ENCODE data around the gene PPP2R5C. TPM values are rescaled to one million over a fixed set of nuclear protein-coding genes. Genes with fewer than 3 reads are reported as not detected.
A peak's percentile ranks its signal among the peaks of the same experiment; 100 is the strongest.

PPP2R5C gene
- total RNA-seq, 1 experiment from 2014 or later, result 96.1 TPM

GRCh38 chr14:101963052-101963451 is 201.5 kb downstream of the PPP2R5C start:
- TF ChIP-seq CTCF (conservative IDR thresholded peaks at IDR 0.05; ENCODE audit: low read depth, low read length) (no peak), EZH2 (IDR thresholded peaks at IDR 0.05; ENCODE audit: low read length, unreplicated experiment) (no peak)
- Histone ChIP-seq H4K20me1 (ENCODE audit: low read length) (peaks cover 7% of the 10 kb centered on the region; the same call in 1 of the 2 replicates), H3F3A (ENCODE audit: low read length, unreplicated experiment) (no peaks in the 10 kb centered on the region), H3K9me2 (replicated peaks; ENCODE audit: low read length) (no peaks in the 10 kb centered on the region), H3K4me2 (ENCODE audit: low read length) (peak overlapping the region; percentile 61), H3K27ac (ENCODE audit: low read length) (peak overlapping the region; percentile 58), H3K79me2 (ENCODE audit: low read length) (peaks cover 37% of the 10 kb centered on the region), H3K9ac (ENCODE audit: low read length) (no peak overlapping the region), H3K4me1 (ENCODE audit: insufficient read depth, low read length) (peaks cover 33% of the 10 kb centered on the region), H3K4me3 (ENCODE audit: low read length) (no peak overlapping the region), H3K27me3 (ENCODE audit: low read length) (no peaks in the 10 kb centered on the region), H3K9me3 (ENCODE audit: low read length) (no peaks in the 10 kb centered on the region), H3K36me3 (ENCODE audit: low read depth, low read length) (peaks cover 8% of the 10 kb centered on the region; the same call in 1 of the 2 replicates), H2AFZ (ENCODE audit: low read length) (peak overlapping the region; percentile 56; the same call in 1 of the 2 replicates)
- ChIA-PET POLR2A (ENCODE audit: unreplicated experiment) (no interaction called here), CTCF (no interaction called here)
- BruUV-seq (replicated peaks), result no TSS peak
- DNase-seq, result no peak
- intact Hi-C loops (cut with micrococcal nuclease), result loop anchor here (5.0 kb wide), 1 partner anchor 64 kb away; no protein-coding TSS in a partner anchor
- ATAC-seq, result no peak

- intact Hi-C loops (cut with micrococcal nuclease), result loop anchor here (1.0 to 5.0 kb wide), 2 partner anchors 9 to 64 kb away; no protein-coding TSS in a partner anchor
- H3K9me2 ChIP-seq (replicated peaks; ENCODE audit: low read length), result no peaks in the 10 kb centered on the region
- CTCF ChIA-PET, result no interaction called here
- peaks cover 13% of the 10 kb centered on the region; the same call in 1 of the 2 replicates for H4K20me1 ChIP-seq (ENCODE audit: low read length)
- TF ChIP-seq EZH2phosphoT487 (IDR thresholded peaks at IDR 0.05; ENCODE audit: borderline replicate concordance, low read length) (no peak), EZH2 (IDR thresholded peaks at IDR 0.05; ENCODE audit: low read length, unreplicated experiment) (no peak)
- peak overlapping the region; percentile 30; the same call in 1 of the 2 replicates for H3K4me3 ChIP-seq (ENCODE audit: low read length)
- no peak for DNase-seq
- no peaks in the 10 kb centered on the region for H3F3A ChIP-seq (ENCODE audit: low read length, unreplicated experiment)
- H3K9ac ChIP-seq (ENCODE audit: low read length), result no peak overlapping the region
- peak overlapping the region; percentile 63 for H2AFZ ChIP-seq (ENCODE audit: low read length)
- POLR2A ChIA-PET (ENCODE audit: unreplicated experiment), result interaction anchor here (0.6 kb wide), 1 partner anchor 13 kb away, joined by 4 read pairs; no protein-coding TSS in a partner anchor
- peaks cover 45% of the 10 kb centered on the region for H3K79me2 ChIP-seq (ENCODE audit: low read length)
- ATAC-seq, result no peak
- no peaks in the 10 kb centered on the region for H3K9me3 ChIP-seq (ENCODE audit: low read length)
- H3K27me3 ChIP-seq (ENCODE audit: low read length), result no peaks in the 10 kb centered on the region
- peak overlapping the region; percentile 71 for H3K4me2 ChIP-seq (ENCODE audit: low read length)
- no TSS peak for BruUV-seq (replicated peaks)
- peaks cover 40% of the 10 kb centered on the region for H3K4me1 ChIP-seq (ENCODE audit: insufficient read depth, low read length)
- H3K36me3 ChIP-seq (ENCODE audit: low read depth, low read length), result peaks cover 15% of the 10 kb centered on the region; the same call in 1 of the 2 replicates
- no peak overlapping the region for H3K27ac ChIP-seq (ENCODE audit: low read length)
Measured at GRCh38 chr14:101963656-101964296, 202.3 kb downstream of the PPP2R5C start.

GRCh38 chr14:101964297-101965180 is 203.0 kb downstream of the PPP2R5C start, which contains the start of gene DYNC1H1:
TSS of gene DYNC1H1 (plus strand) at chr14:101964573. CDS start at chr14:101964692, 119 bp downstream.
- peaks cover 13% of the 10 kb centered on the region; the same call in 1 of the 2 replicates for H4K20me1 ChIP-seq (ENCODE audit: low read length)
- intact Hi-C loops (cut with micrococcal nuclease), result loop anchor here (1.0 to 5.0 kb wide), 2 partner anchors 8 to 63 kb away; no protein-coding TSS in a partner anchor
- peaks cover 44% of the 10 kb centered on the region for H3K4me1 ChIP-seq (ENCODE audit: insufficient read depth, low read length)
- H3K4me3 ChIP-seq (ENCODE audit: low read length), result peak within 1 kb of the TSS; percentile 81
- peak within 1 kb of the TSS; percentile 88 for H3K4me2 ChIP-seq (ENCODE audit: low read length)
- peak; percentile 78 for ATAC-seq
- H2AFZ ChIP-seq (ENCODE audit: low read length), result peak within 1 kb of the TSS; percentile 63
- H3K79me2 ChIP-seq (ENCODE audit: low read length), result peaks cover 52% of the 10 kb centered on the region
- TF ChIP-seq EZH2phosphoT487 (IDR thresholded peaks at IDR 0.05; ENCODE audit: borderline replicate concordance, low read length) (no peak), CTCF (conservative IDR thresholded peaks at IDR 0.05; ENCODE audit: low read depth, low read length) (no peak), EZH2 (IDR thresholded peaks at IDR 0.05; ENCODE audit: low read length, unreplicated experiment) (no peak)
- H3K27ac ChIP-seq (ENCODE audit: low read length), result peak within 1 kb of the TSS; percentile 56
- no peaks in the 10 kb centered on the region for H3F3A ChIP-seq (ENCODE audit: low read length, unreplicated experiment)
- no peaks in the 10 kb centered on the region for H3K9me3 ChIP-seq (ENCODE audit: low read length)
- DNase-seq, result peak; percentile 95
- POLR2A ChIA-PET (ENCODE audit: unreplicated experiment), result interaction anchor here (0.6 kb wide), 1 partner anchor 12 kb away, joined by 4 read pairs; no protein-coding TSS in a partner anchor
- no peaks in the 10 kb centered on the region for H3K27me3 ChIP-seq (ENCODE audit: low read length)
- CTCF ChIA-PET, result no interaction called here
- no peaks in the 10 kb centered on the region for H3K9me2 ChIP-seq (replicated peaks; ENCODE audit: low read length)
- peaks cover 19% of the 10 kb centered on the region for H3K36me3 ChIP-seq (ENCODE audit: low read depth, low read length)
- peak within 1 kb of the TSS; percentile 91 for H3K9ac ChIP-seq (ENCODE audit: low read length)
- BruUV-seq (replicated peaks), result no TSS peak
